A673 (cell line): ENCODE data around the gene HHEX. TPM values are rescaled to one million over a fixed set of nuclear protein-coding genes. Genes with fewer than 3 reads are reported as not detected.
"Not testable (repeated sequence)": the region's sequence is repeated elsewhere in the genome, so short reads cannot be mapped to it uniquely, and the experiment has no call there.

ENCODE experiments used
- BruUV-seq: library from RNA; stranded (reverse); fragments of 400-500 nt; replicated peaks from 2 replicates; lab custom pipeline; 2021; lab: Mats Ljungman, UMichigan
- CTCF ChIA-PET: fragments of 300-600 bp; sonication (Branson Sonifier 250); formaldehyde crosslinking; loops from one replicate; lab custom pipeline; 2022; ENCODE audit warnings: antibody characterized with exemption; lab: Charles Lee
- POLR2A ChIA-PET: fragments of 300-600 bp; sonication (Branson Sonifier 250); formaldehyde crosslinking; loops from one replicate; lab custom pipeline; 2022; ENCODE audit warnings: antibody characterized with exemption; ENCODE audit not compliant: low non-redundant PET; lab: Charles Lee
- DNase-seq: peaks from one replicate; pipeline ENCODE4 v3.0.0-alpha.2; 2015; ENCODE audit warnings: low spot score
- H3K27ac ChIP-seq: fragments of 200-600 bp; sonication (generic); 2 replicates; pipeline ENCODE4 v1.5.1; 2016; ENCODE audit warnings: mixed run types, low read depth, mild to moderate bottlenecking, mixed read lengths, antibody characterized with exemption, low read length; ENCODE audit not compliant: poor library complexity, severe bottlenecking
- H3K27me3 ChIP-seq: fragments of 200-600 bp; sonication (generic); replicated peaks from 2 replicates; pipeline ENCODE4 v1.6.1; 2017; ENCODE audit warnings: mixed run types, low read depth, mild to moderate bottlenecking, mixed read lengths, antibody characterized with exemption, low read length; ENCODE audit not compliant: insufficient read depth, poor library complexity
- H3K36me3 ChIP-seq: fragments of 200-600 bp; sonication (generic); 2 replicates; pipeline ENCODE4 v1.6.1; 2016; ENCODE audit warnings: mixed run types, mild to moderate bottlenecking, mixed read lengths, antibody characterized with exemption, low read length; ENCODE audit not compliant: insufficient read depth, poor library complexity, severe bottlenecking
- H3K4me1 ChIP-seq: fragments of 200-600 bp; sonication (generic); 2 replicates; pipeline ENCODE4 v1.6.1; 2017; ENCODE audit warnings: mixed run types, mild to moderate bottlenecking, mixed read lengths, antibody characterized with exemption, low read length; ENCODE audit not compliant: insufficient read depth, poor library complexity, severe bottlenecking
- H3K4me3 ChIP-seq: fragments of 200-600 bp; sonication (generic); 2 replicates; pipeline ENCODE4 v1.5.1; 2016; ENCODE audit warnings: low read depth, mixed run types, mild to moderate bottlenecking, mixed read lengths, low read length; ENCODE audit not compliant: poor library complexity, severe bottlenecking
- H3K9me3 ChIP-seq: fragments of 200-600 bp; sonication (generic); 2 replicates; pipeline ENCODE4 v1.6.1; 2016; ENCODE audit warnings: mixed run types, low read depth, mild to moderate bottlenecking, mixed read lengths, antibody characterized with exemption, low read length; ENCODE audit not compliant: poor library complexity, severe bottlenecking
- EZH2 ChIP-seq: fragments of 200-600 bp; sonication (generic); IDR thresholded peaks from 2 replicates; pipeline ENCODE4 v1.6.1; 2017; ENCODE audit warnings: borderline replicate concordance, low read depth, mild to moderate bottlenecking, mixed read lengths, antibody characterized with exemption, low read length; ENCODE audit not compliant: poor library complexity, severe bottlenecking
- intact Hi-C: fragments of 100-400 bp; cut with micrococcal nuclease; formaldehyde crosslinking; loops from one replicate; pipeline ENCODE4 v1.10.0; 2022; ENCODE audit not compliant: unreplicated experiment
- total RNA-seq: library from RNA; stranded (reverse); gene quantifications from 2 replicates; pipeline ENCODE4 v1.2.3, GENCODE V29; 2021
- TF ChIP-seq, protein P1 (sequence below): fragments of 300-800, 200-600 bp; sonication (generic); conservative IDR thresholded peaks from 2 replicates; pipeline ENCODE4 v1.5.1; 2017; ENCODE audit warnings: low read depth, mild to moderate bottlenecking, antibody characterized with exemption, low read length, moderate library complexity, mixed read lengths

The HHEX gene
- total RNA-seq, 1 experiment from 2014 or later = 8.4 TPM

DNA sequence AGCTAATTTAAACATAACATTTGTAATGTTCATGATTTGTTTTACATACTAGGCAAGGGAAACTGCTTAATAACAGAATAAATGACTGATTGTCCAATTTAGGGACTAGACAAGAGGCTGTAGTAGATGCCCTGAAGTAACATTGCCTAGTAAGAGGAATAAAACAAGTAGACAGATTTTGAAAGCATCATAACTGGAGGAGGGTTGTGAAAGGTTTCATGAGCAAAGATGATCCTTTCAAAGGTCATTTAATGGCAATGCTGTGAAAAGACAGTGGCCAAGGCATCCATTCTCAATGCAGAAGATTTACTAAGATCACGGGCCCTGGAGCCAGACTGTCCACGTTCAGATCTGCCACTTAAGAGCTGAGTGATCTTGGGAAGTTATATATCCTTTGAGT lies 44.8 kb upstream of the HHEX start:
- Histone ChIP-seq H3K4me1 (peaks cover 3% of the 10 kb centered on the region), H3K9me3 (no peaks in the 10 kb centered on the region), H3K27ac (no peak overlapping the region), H3K4me3 (no peak overlapping the region), H3K36me3 (peaks cover 81% of the 10 kb centered on the region), H3K27me3 (no peaks in the 10 kb centered on the region)
- POLR2A ChIA-PET = no interaction called here
- BruUV-seq = no TSS peak
- TF ChIP-seq, protein P1, sequence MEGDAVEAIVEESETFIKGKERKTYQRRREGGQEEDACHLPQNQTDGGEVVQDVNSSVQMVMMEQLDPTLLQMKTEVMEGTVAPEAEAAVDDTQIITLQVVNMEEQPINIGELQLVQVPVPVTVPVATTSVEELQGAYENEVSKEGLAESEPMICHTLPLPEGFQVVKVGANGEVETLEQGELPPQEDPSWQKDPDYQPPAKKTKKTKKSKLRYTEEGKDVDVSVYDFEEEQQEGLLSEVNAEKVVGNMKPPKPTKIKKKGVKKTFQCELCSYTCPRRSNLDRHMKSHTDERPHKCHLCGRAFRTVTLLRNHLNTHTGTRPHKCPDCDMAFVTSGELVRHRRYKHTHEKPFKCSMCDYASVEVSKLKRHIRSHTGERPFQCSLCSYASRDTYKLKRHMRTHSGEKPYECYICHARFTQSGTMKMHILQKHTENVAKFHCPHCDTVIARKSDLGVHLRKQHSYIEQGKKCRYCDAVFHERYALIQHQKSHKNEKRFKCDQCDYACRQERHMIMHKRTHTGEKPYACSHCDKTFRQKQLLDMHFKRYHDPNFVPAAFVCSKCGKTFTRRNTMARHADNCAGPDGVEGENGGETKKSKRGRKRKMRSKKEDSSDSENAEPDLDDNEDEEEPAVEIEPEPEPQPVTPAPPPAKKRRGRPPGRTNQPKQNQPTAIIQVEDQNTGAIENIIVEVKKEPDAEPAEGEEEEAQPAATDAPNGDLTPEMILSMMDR = no peak
- TF ChIP-seq EZH2 = no peak
- intact Hi-C loops = loop anchor here (5.0 kb wide), 1 partner anchor 237 kb away; no protein-coding TSS in a partner anchor
- DNase-seq = no peak
- CTCF ChIA-PET = no interaction called here

- peaks cover 97% of the 10 kb centered on the region for H3K36me3 ChIP-seq
- H3K4me1 ChIP-seq, H3K27ac ChIP-seq, intact Hi-C loops, H3K9me3 ChIP-seq, POLR2A ChIA-PET, DNase-seq, H3K4me3 ChIP-seq, H3K27me3 ChIP-seq, BruUV-seq, CTCF ChIA-PET: not testable (repeated sequence)
These were observed 38.9 kb upstream of the HHEX start for GRCh38 chr10:92650864-92651263.

GRCh38 chr10:92655426-92655825 lies 34.3 kb upstream of the HHEX start:
- intact Hi-C loops = no loop called here
- no TSS peak for BruUV-seq
- H3K27me3 ChIP-seq = no peaks in the 10 kb centered on the region
- no peak for DNase-seq
- H3K4me3 ChIP-seq = no peak overlapping the region
- TF ChIP-seq, protein P1 = no peak
- no peak for TF ChIP-seq EZH2
- H3K36me3 ChIP-seq = peaks cover 52% of the 10 kb centered on the region
- H3K4me1 ChIP-seq = no peaks in the 10 kb centered on the region
- H3K9me3 ChIP-seq = no peaks in the 10 kb centered on the region
- ChIA-PET POLR2A (no interaction called here), CTCF (no interaction called here)
- no peak overlapping the region for H3K27ac ChIP-seq

- peaks cover 45% of the 10 kb centered on the region for H3K36me3 ChIP-seq
- ChIA-PET POLR2A (no interaction called here), CTCF (no interaction called here)
- no peaks in the 10 kb centered on the region for H3K4me1 ChIP-seq
- no peak overlapping the region for H3K27ac ChIP-seq
- no peak for DNase-seq
- H3K9me3 ChIP-seq = no peaks in the 10 kb centered on the region
- intact Hi-C loops = no loop called here
- TF ChIP-seq, protein P1 = no peak
- TF ChIP-seq EZH2 = no peak
- no peaks in the 10 kb centered on the region for H3K27me3 ChIP-seq
- no TSS peak for BruUV-seq
- H3K4me3 ChIP-seq = no peak overlapping the region
These were observed 33.3 kb upstream of the HHEX start for GRCh38 chr10:92656266-92656961.
